CD4-positive, CD25-positive, alpha-beta regulatory T cell (primary cell): ENCODE data around the gene FAM174C. TPM values are rescaled to one million over a fixed set of nuclear protein-coding genes. Genes with fewer than 3 reads are reported as not detected.

Experiments
- ATAC-seq, 2 donors: fragments of 150-1000 bp; cut with Tn5 transposase; one replicate each; pipeline ENCODE4 v1.10.0; 2021; ENCODE audit warnings: low read depth in 2 of 2, moderate number of reproducible peaks in 2 of 2, moderate library complexity in 1 of 2
- DNase-seq, 3 donors: peaks; one replicate each; pipeline versions ENCODE4 v3.0.0 to v3.0.0-alpha.2; 2012 to 2022; ENCODE audit warnings: mixed read lengths in 1 of 3
- H3K27ac ChIP-seq: one replicate; pipeline ENCODE4 v1.7.0; 2013; ENCODE audit warnings: mild to moderate bottlenecking, low read length; ENCODE audit not compliant: insufficient read depth, poor library complexity, severe bottlenecking
- H3K27me3 ChIP-seq: one replicate; pipeline ENCODE4 v1.7.0; 2013; ENCODE audit warnings: low read length; ENCODE audit not compliant: control insufficient read depth, insufficient read depth
- H3K36me3 ChIP-seq: one replicate; pipeline ENCODE4 v1.7.0; 2013; ENCODE audit warnings: mild to moderate bottlenecking, low read length, moderate library complexity; ENCODE audit not compliant: control insufficient read depth, insufficient read depth
- H3K4me1 ChIP-seq: 2 replicates; pipeline ENCODE4 v1.7.0; 2013; ENCODE audit warnings: mild to moderate bottlenecking, low read length; ENCODE audit not compliant: insufficient read depth, control insufficient read depth, poor library complexity, severe bottlenecking
- H3K4me3 ChIP-seq: one replicate; pipeline ENCODE4 v1.7.0; 2013; ENCODE audit warnings: low read depth, mild to moderate bottlenecking, low read length, moderate library complexity
- H3K9me3 ChIP-seq, 2 experiments: 1 replicate in 1 of 2; 2 replicates in 1 of 2; pipeline ENCODE4 v1.7.0; 2013; ENCODE audit warnings: low read length in 2 of 2, mild to moderate bottlenecking in 1 of 2, moderate library complexity in 1 of 2; ENCODE audit not compliant: control insufficient read depth in 2 of 2
- H3K27ac Mint-ChIP-seq, 3 donors: one replicate each; pipeline ENCODE4 v1.8.0; 2020 to 2022; ENCODE audit warnings: mild to moderate bottlenecking in 3 of 3, mixed read lengths in 3 of 3, moderate library complexity in 2 of 3
- H3K27me3 Mint-ChIP-seq: one replicate; pipeline ENCODE4 v1.8.0; 2022; ENCODE audit warnings: mild to moderate bottlenecking, mixed read lengths
- H3K36me3 Mint-ChIP-seq: one replicate; pipeline ENCODE4 v1.8.0; 2020; ENCODE audit warnings: mixed read lengths
- H3K4me1 Mint-ChIP-seq, 4 donors: one replicate each; pipeline ENCODE4 v1.8.0; 2020 to 2022; ENCODE audit warnings: mixed read lengths in 4 of 4, mild to moderate bottlenecking in 1 of 4
- H3K4me3 Mint-ChIP-seq, 4 donors: one replicate each; pipeline ENCODE4 v1.8.0; 2020 to 2022; ENCODE audit warnings: mild to moderate bottlenecking in 4 of 4, mixed read lengths in 4 of 4, moderate library complexity in 3 of 4
- H3K9me3 Mint-ChIP-seq, 7 donors: one replicate each; pipeline ENCODE4 v1.8.0; 2020 to 2022; ENCODE audit warnings: mixed read lengths in 7 of 7, mild to moderate bottlenecking in 3 of 7, moderate library complexity in 2 of 7
- polyA plus RNA-seq, 4 donors: library from polyadenylated mRNA; unstranded; fragments of 300-500 nt; fragmentation: Illumina TruSeq; gene quantifications; one replicate each; pipeline ENCODE4 v1.2.3, GENCODE V29; 2021
- total RNA-seq: library from RNA; stranded (reverse); gene quantifications from one replicate; pipeline ENCODE4 v1.2.3, GENCODE V29; 2022

Gene FAM174C
- total and polyA plus RNA-seq, 5 donors from 2014 or later: 44.2 to 91.3 (median 87.4) TPM

GRCh38 chr19:1234955-1235380 lies 40.4 kb upstream of the FAM174C start:
- Mint-ChIP-seq H3K27ac (no peak overlapping the region), H3K9me3 (peaks cover 0 to 3% (median 0%) of the 10 kb centered on the region in 7 donors), H3K4me1 (peaks cover 0 to 17% (median 10%) of the 10 kb centered on the region in 4 donors), H3K4me3 (no peak overlapping the region), H3K36me3 (no peaks in the 10 kb centered on the region), H3K27me3 (peaks cover 16% of the 10 kb centered on the region)
- Histone ChIP-seq H3K4me3 (no peak overlapping the region), H3K27me3 (no peaks in the 10 kb centered on the region), H3K4me1 (peaks cover 18% of the 10 kb centered on the region), H3K36me3 (no peaks in the 10 kb centered on the region), H3K27ac (no peak overlapping the region), H3K9me3 (no peaks in the 10 kb centered on the region)
- ATAC-seq (no peak), DNase-seq (no peak)

- H3K4me3 ChIP-seq: no peak overlapping the region
- peaks cover 0 to 3% (median 0%) of the 10 kb centered on the region in 7 donors for H3K9me3 Mint-ChIP-seq
- H3K4me3 Mint-ChIP-seq: peak overlapping the region in 1 of 4 donors; percentile 47
- H3K4me1 ChIP-seq: peaks cover 25% of the 10 kb centered on the region
- H3K9me3 ChIP-seq: no peaks in the 10 kb centered on the region
- peaks cover 16% of the 10 kb centered on the region for H3K27me3 Mint-ChIP-seq
- H3K36me3 Mint-ChIP-seq: no peaks in the 10 kb centered on the region
- DNase-seq (no peak), ATAC-seq (no peak)
- no peak overlapping the region for H3K27ac Mint-ChIP-seq
- H3K4me1 Mint-ChIP-seq: peaks cover 0 to 20% (median 10%) of the 10 kb centered on the region in 4 donors
- no peak overlapping the region for H3K27ac ChIP-seq
- H3K27me3 ChIP-seq: no peaks in the 10 kb centered on the region
- no peaks in the 10 kb centered on the region for H3K36me3 ChIP-seq
These were observed 39.4 kb upstream of the FAM174C start for GRCh38 chr19:1235625-1236538.

GRCh38 chr19:1236576-1236975 lies 38.8 kb upstream of the FAM174C start:
- Mint-ChIP-seq H3K9me3 (peaks cover 0 to 3% (median 0%) of the 10 kb centered on the region in 7 donors), H3K4me3 (no peak overlapping the region), H3K4me1 (peaks cover 0 to 26% (median 14%) of the 10 kb centered on the region in 4 donors), H3K27me3 (peaks cover 21% of the 10 kb centered on the region), H3K27ac (no peak overlapping the region), H3K36me3 (no peaks in the 10 kb centered on the region)
- Histone ChIP-seq H3K36me3 (no peaks in the 10 kb centered on the region), H3K27ac (no peak overlapping the region), H3K27me3 (no peaks in the 10 kb centered on the region), H3K9me3 (no peaks in the 10 kb centered on the region), H3K4me1 (peaks cover 30% of the 10 kb centered on the region), H3K4me3 (no peak overlapping the region)
- ATAC-seq (no peak), DNase-seq (no peak)

- Histone ChIP-seq H3K4me1 (peaks cover 31% of the 10 kb centered on the region), H3K4me3 (no peak overlapping the region), H3K36me3 (no peaks in the 10 kb centered on the region), H3K9me3 (no peaks in the 10 kb centered on the region), H3K27ac (no peak overlapping the region), H3K27me3 (no peaks in the 10 kb centered on the region)
- H3K27me3 Mint-ChIP-seq: peaks cover 21% of the 10 kb centered on the region
- DNase-seq: no peak
- peaks cover 0 to 3% (median 0%) of the 10 kb centered on the region in 7 donors for H3K9me3 Mint-ChIP-seq
- ATAC-seq: no peak
- H3K4me1 Mint-ChIP-seq: peaks cover 0 to 29% (median 15%) of the 10 kb centered on the region in 4 donors
- no peak overlapping the region for H3K27ac Mint-ChIP-seq
- H3K4me3 Mint-ChIP-seq: peak overlapping the region in 1 of 4 donors; percentile 33
- no peaks in the 10 kb centered on the region for H3K36me3 Mint-ChIP-seq
These were observed 38.2 kb upstream of the FAM174C start for GRCh38 chr19:1237027-1237659.

- no peak for ATAC-seq
- Mint-ChIP-seq H3K27me3 (peaks cover 21% of the 10 kb centered on the region), H3K4me1 (peaks cover 0 to 34% (median 15%) of the 10 kb centered on the region in 4 donors), H3K27ac (peak within 1 kb of the TSS; percentile 68 to 76 (median 71)), H3K36me3 (no peaks in the 10 kb centered on the region), H3K9me3 (peaks cover 0 to 3% (median 0%) of the 10 kb centered on the region in 7 donors), H3K4me3 (peak within 1 kb of the TSS; percentile 83 to 89 (median 86))
- peak in 1 of 3 donors; percentile 47 for DNase-seq
- Histone ChIP-seq H3K9me3 (no peaks in the 10 kb centered on the region), H3K4me3 (no peak within 1 kb of the TSS), H3K36me3 (no peaks in the 10 kb centered on the region), H3K27ac (no peak within 1 kb of the TSS), H3K4me1 (peaks cover 37% of the 10 kb centered on the region), H3K27me3 (no peaks in the 10 kb centered on the region)
These were observed 37.5 kb upstream of the FAM174C start, which contains the start of gene CBARP for GRCh38 chr19:1237754-1238368. Gene CBARP (minus strand): TSS chr19:1238005. CDS start chr19:1236100, 1,905 bp downstream.

- Histone ChIP-seq H3K36me3 (no peaks in the 10 kb centered on the region), H3K9me3 (no peaks in the 10 kb centered on the region), H3K27ac (no peak overlapping the region), H3K27me3 (no peaks in the 10 kb centered on the region), H3K4me3 (no peak overlapping the region), H3K4me1 (peaks cover 43% of the 10 kb centered on the region)
- ATAC-seq: no peak
- H3K4me1 Mint-ChIP-seq: peaks cover 0 to 42% (median 17%) of the 10 kb centered on the region in 4 donors
- H3K36me3 Mint-ChIP-seq: no peaks in the 10 kb centered on the region
- H3K4me3 Mint-ChIP-seq: peak overlapping the region; percentile 83 to 89 (median 86)
- H3K27me3 Mint-ChIP-seq: peaks cover 21% of the 10 kb centered on the region
- peaks cover 0 to 3% (median 0%) of the 10 kb centered on the region in 7 donors for H3K9me3 Mint-ChIP-seq
- peak overlapping the region; percentile 68 to 76 (median 71) for H3K27ac Mint-ChIP-seq
- DNase-seq: no peak
These were observed 36.7 kb upstream of the FAM174C start for GRCh38 chr19:1238369-1239303.
